Epithelial cell of prostate (primary cell): Measurements from ENCODE around the gene RAI1.

ENCODE experiments used
- DNase-seq: peaks from one replicate; pipeline ENCODE4 v3.0.0-alpha.2; 2011; ENCODE audit warnings: low read depth, low spot score
- H3K27ac ChIP-seq: fragments of 450-650 bp; 2 replicates; pipeline ENCODE4 v1.5.1; 2017; ENCODE audit warnings: mild to moderate bottlenecking

Gene RAI1

GRCh38 chr17:17728550-17729251 is 47.4 kb downstream of the RAI1 start:
- peak overlapping the region; percentile 53 for H3K27ac ChIP-seq
- no peak for DNase-seq

- peak overlapping the region; percentile 53 for H3K27ac ChIP-seq
- no peak for DNase-seq
These were observed 48.5 kb downstream of the RAI1 start for GRCh38 chr17:17729620-17730249.

GRCh38 chr17:17730250-17730935 is 49.1 kb downstream of the RAI1 start:
- no peak for DNase-seq
- no peak overlapping the region for H3K27ac ChIP-seq

GRCh38 chr17:17732444-17732843 is 51.2 kb downstream of the RAI1 start:
- DNase-seq, result no peak
- peak overlapping the region; percentile 53 for H3K27ac ChIP-seq

- no peak for DNase-seq
- peak overlapping the region; percentile 53 for H3K27ac ChIP-seq
These were observed 51.8 kb downstream of the RAI1 start for GRCh38 chr17:17732892-17733670.

GRCh38 chr17:17736205-17737183 is 55.2 kb downstream of the RAI1 start:
- DNase-seq, result no peak
- H3K27ac ChIP-seq, result no peak overlapping the region

GRCh38 chr17:17737961-17738894 is 57.0 kb downstream of the RAI1 start:
- peak overlapping the region; percentile 82 for H3K27ac ChIP-seq
- no peak for DNase-seq

- DNase-seq, result peak; percentile 44
- peak overlapping the region; percentile 82 for H3K27ac ChIP-seq
These were observed 57.6 kb downstream of the RAI1 start for GRCh38 chr17:17738901-17739300.

- H3K27ac ChIP-seq, result peak overlapping the region; percentile 82
- DNase-seq, result no peak
These were observed 58.3 kb downstream of the RAI1 start for GRCh38 chr17:17739388-17740066.

GRCh38 chr17:17740615-17741348 is 59.5 kb downstream of the RAI1 start:
- H3K27ac ChIP-seq, result peak overlapping the region; percentile 82
- no peak for DNase-seq

GRCh38 chr17:17741349-17742023 is 60.2 kb downstream of the RAI1 start:
- DNase-seq, result no peak
- H3K27ac ChIP-seq, result peak overlapping the region; percentile 82

GRCh38 chr17:17742133-17742621 is 60.9 kb downstream of the RAI1 start:
- H3K27ac ChIP-seq, result peak overlapping the region; percentile 82
- DNase-seq, result no peak

GRCh38 chr17:17742688-17743390 is 61.6 kb downstream of the RAI1 start:
- no peak overlapping the region for H3K27ac ChIP-seq
- no peak for DNase-seq

GRCh38 chr17:17743391-17744112 is 62.3 kb downstream of the RAI1 start:
- no peak overlapping the region for H3K27ac ChIP-seq
- DNase-seq, result no peak

GRCh38 chr17:17744116-17744515 is 62.9 kb downstream of the RAI1 start:
- H3K27ac ChIP-seq, result no peak overlapping the region
- DNase-seq, result no peak
